ENCODE data around the gene MORN5.

The MORN5 gene

GRCh38 chr9:122130837-122131236 is 28.9 kb upstream of the MORN5 start:
- H3K4me3 ChIP-seq (ENCODE audit: low read depth, low read length) = no peak overlapping the region
- CTCF ChIA-PET = interaction anchor here (2.8 to 6.4 kb wide), 2 partner anchors 8 to 32 kb away, joined by 13 to 66 read pairs; no protein-coding TSS in a partner anchor

DNA sequence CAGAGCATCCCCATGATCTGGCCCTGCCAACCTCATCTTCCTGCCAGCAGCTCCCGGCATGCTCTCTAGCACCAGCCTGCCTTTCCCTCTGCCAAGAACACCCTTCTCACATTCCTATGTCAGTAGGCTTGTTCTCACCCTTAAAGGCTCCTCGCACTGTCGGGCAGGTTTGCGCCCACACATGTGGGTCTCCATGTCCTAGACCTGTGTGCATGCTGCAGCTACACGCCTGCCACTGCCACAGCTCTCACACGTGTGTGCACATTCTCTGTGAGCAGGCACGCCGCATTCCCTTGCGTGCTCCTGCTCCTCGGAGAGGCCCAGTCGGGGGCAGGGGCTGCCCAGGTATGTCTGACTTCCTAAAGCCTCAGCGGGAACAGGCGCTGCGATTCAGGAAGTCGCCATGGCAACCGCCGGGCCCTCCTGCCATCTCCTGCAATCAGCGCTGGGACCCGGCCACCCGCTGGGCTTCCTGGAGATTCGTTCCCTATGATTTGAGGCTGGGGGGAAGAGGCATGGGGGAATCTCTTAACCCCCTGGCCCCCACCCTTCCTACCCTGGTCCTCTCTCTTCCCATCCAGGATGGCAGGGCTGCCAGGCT is 28.2 kb upstream of the MORN5 start:
- TF ChIP-seq ZIC2 (tag by site-specific recombination; IDR thresholded peaks at IDR 0.05) (peak; percentile 59), ZNF23 (tag by site-specific recombination; IDR thresholded peaks at IDR 0.05; ENCODE audit: borderline replicate concordance) (no peak), HOXC10 (CRISPR knock-in tag; IDR thresholded peaks at IDR 0.05) (no peak), PRDM6 (tag by site-specific recombination; IDR thresholded peaks at IDR 0.05) (no peak)
- 0 out of 2 replicates have a peak, but pooled peaks cover 3% of the 10 kb centered on the region for H3K4me1 ChIP-seq (ENCODE audit: control insufficient read depth, insufficient read depth, low read length)
- ChIA-PET POLR2A (no interaction called here), CTCF (interaction anchor here (2.8 to 6.4 kb wide), 4 partner anchors 8 to 219 kb away, joined by 13 to 66 read pairs (median 23); no protein-coding TSS in a partner anchor)
- no peak overlapping the region for H3K4me3 ChIP-seq (ENCODE audit: low read depth, low read length)
- H3K36me3 ChIP-seq (ENCODE audit: control insufficient read depth in 2 of 2, insufficient read depth in 1 of 2, low read length in 2 of 2) = no peaks in the 10 kb centered on the region
- H3K9me3 ChIP-seq (ENCODE audit: control insufficient read depth, insufficient read depth, low read depth, low read length) = no peaks in the 10 kb centered on the region
- no peak overlapping the region for H3K27ac ChIP-seq (ENCODE audit: extremely low read depth, low read depth, low read length)

More at GRCh38 chr9:122130837-122131236, 28.9 kb upstream of the MORN5 start:
- Histone ChIP-seq H3K9me3 (ENCODE audit: control insufficient read depth, insufficient read depth, low read depth, low read length) (no peaks in the 10 kb centered on the region), H3K27ac (ENCODE audit: extremely low read depth, low read depth, low read length) (no peak overlapping the region), H3K4me1 (ENCODE audit: control insufficient read depth, insufficient read depth, low read length) (0 out of 2 replicates have a peak, but pooled peaks cover 3% of the 10 kb centered on the region), H3K36me3 (ENCODE audit: control insufficient read depth in 2 of 2, insufficient read depth in 1 of 2, low read length in 2 of 2) (no peaks in the 10 kb centered on the region)
- POLR2A ChIA-PET = no interaction called here
- TF ChIP-seq ZNF660 (tag by site-specific recombination; IDR thresholded peaks at IDR 0.05) (no peak), ZNF596 (tag by site-specific recombination; IDR thresholded peaks at IDR 0.05) (no peak), ZBTB7A (tag by site-specific recombination; IDR thresholded peaks at IDR 0.05; ENCODE audit: low read depth) (no peak), ZSCAN4 (tag by site-specific recombination; IDR thresholded peaks at IDR 0.05) (no peak), ZNF677 (tag by site-specific recombination; IDR thresholded peaks at IDR 0.05) (no peak), ZNF350 (tag by site-specific recombination; IDR thresholded peaks at IDR 0.05) (no peak), ZNF239 (tag by site-specific recombination; IDR thresholded peaks at IDR 0.05) (no peak), ZNF549 (tag by site-specific recombination; IDR thresholded peaks at IDR 0.05) (no peak)
- TF ChIP-seq, protein P1, sequence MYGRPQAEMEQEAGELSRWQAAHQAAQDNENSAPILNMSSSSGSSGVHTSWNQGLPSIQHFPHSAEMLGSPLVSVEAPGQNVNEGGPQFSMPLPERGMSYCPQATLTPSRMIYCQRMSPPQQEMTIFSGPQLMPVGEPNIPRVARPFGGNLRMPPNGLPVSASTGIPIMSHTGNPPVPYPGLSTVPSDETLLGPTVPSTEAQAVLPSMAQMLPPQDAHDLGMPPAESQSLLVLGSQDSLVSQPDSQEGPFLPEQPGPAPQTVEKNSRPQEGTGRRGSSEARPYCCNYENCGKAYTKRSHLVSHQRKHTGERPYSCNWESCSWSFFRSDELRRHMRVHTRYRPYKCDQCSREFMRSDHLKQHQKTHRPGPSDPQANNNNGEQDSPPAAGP (tag by site-specific recombination; IDR thresholded peaks at IDR 0.05) = no peak

DNA sequence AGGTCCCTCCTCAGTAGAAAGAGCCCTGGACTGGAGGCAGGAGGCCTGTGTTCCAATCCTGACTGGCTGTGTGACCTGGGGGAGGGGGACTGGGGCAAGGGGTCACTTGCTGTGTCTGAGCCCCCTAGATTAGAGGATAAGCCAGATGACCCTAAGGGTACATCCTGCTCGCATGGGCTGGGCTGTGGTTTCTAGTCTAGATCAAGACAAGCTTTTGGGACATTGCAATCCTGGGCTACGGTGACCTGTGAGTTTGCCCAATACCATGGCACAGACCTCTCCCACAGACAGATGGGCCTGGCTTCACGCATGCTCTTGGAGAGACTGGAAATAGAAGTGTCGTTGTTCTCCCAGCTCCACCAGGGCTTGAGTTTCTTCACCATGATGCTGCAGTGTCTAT is 27.2 kb upstream of the MORN5 start:
- CTCF ChIA-PET = interaction anchor here (1.0 to 6.4 kb wide), 6 partner anchors 9 to 218 kb away, joined by 3 to 66 read pairs (median 18); partner anchors contain the start of gene LHX6
- no peak overlapping the region for H3K27ac ChIP-seq (ENCODE audit: extremely low read depth, low read depth, low read length)
- POLR2A ChIA-PET = no interaction called here

More for the DNA sequence above, 27.2 kb upstream of the MORN5 start:
- H3K9me3 ChIP-seq (ENCODE audit: control insufficient read depth, insufficient read depth, low read depth, low read length) = no peaks in the 10 kb centered on the region
- TF ChIP-seq ZSCAN16 (tag by site-specific recombination; IDR thresholded peaks at IDR 0.05) = no peak
- TF ChIP-seq, protein P2, sequence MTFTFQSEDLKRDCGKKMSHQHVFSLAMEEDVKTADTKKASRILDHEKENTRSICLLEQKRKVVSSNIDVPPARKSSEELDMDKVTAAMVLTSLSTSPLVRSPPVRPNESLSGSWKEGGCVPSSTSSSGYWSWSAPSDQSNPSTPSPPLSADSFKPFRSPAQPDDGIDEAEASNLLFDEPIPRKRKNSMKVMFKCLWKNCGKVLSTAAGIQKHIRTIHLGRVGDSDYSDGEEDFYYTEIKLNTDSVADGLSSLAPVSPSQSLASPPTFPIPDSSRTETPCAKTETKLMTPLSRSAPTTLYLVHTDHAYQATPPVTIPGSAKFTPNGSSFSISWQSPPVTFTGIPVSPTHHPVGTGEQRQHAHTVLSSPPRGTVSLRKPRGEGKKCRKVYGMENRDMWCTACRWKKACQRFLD (tag by site-specific recombination; IDR thresholded peaks at IDR 0.05) = no peak
- 0 out of 2 replicates have a peak, but pooled peaks cover 3% of the 10 kb centered on the region for H3K4me1 ChIP-seq (ENCODE audit: control insufficient read depth, insufficient read depth, low read length)
- no peak overlapping the region for H3K4me3 ChIP-seq (ENCODE audit: low read depth, low read length)
- H3K36me3 ChIP-seq (ENCODE audit: control insufficient read depth in 2 of 2, insufficient read depth in 1 of 2, low read length in 2 of 2) = no peaks in the 10 kb centered on the region

Data from HEK293 (cell line).